ENCODE measurements around the gene TNP2. TPM values are rescaled to one million over a fixed set of nuclear protein-coding genes. Genes with fewer than 3 reads are reported as not detected.

The TNP2 gene
- total RNA-seq, 1 experiment from 2014 or later, result not detected

GRCh38 chr16:11245222-11245737 is 23.8 kb downstream of the TNP2 start:
- in situ Hi-C loops (cut with HindIII; ENCODE audit: low pct_unique_long_range_greater_than_20kb, low sequenced_read_pairs) (no loop called here), intact Hi-C loops (cut with micrococcal nuclease; ENCODE audit: unreplicated experiment) (no loop called here)
- Histone ChIP-seq H3K9me3 (ENCODE audit: control insufficient read depth, insufficient read depth, low read depth, low read length) (no peaks in the 10 kb centered on the region), H3K27ac (ENCODE audit: low read length) (no peak overlapping the region), H3K36me3 (ENCODE audit: control insufficient read depth, insufficient read depth, low read length) (no peaks in the 10 kb centered on the region), H3K4me3 (ENCODE audit: low read depth in 2 of 2, low read length in 2 of 2) (no peak overlapping the region), H3K4me1 (ENCODE audit: control insufficient read depth, insufficient read depth, low read length) (no peaks in the 10 kb centered on the region), H3K27me3 (ENCODE audit: control insufficient read depth, insufficient read depth, low read length) (no peaks in the 10 kb centered on the region)
- TF ChIP-seq POLR2AphosphoS5 (IDR thresholded peaks at IDR 0.05; ENCODE audit: low read depth, low read length) (no peak), TCF7L2 (IDR thresholded peaks at IDR 0.05; ENCODE audit: low read depth, low read length) (no peak), SIN3A (IDR thresholded peaks at IDR 0.05; ENCODE audit: borderline replicate concordance, insufficient read depth, low read depth, low read length) (no peak), REST (IDR thresholded peaks at IDR 0.05; ENCODE audit: insufficient read depth in 1 of 2, low read depth in 2 of 2, low read length in 1 of 2) (no peak)
- TF ChIP-seq, protein P1, sequence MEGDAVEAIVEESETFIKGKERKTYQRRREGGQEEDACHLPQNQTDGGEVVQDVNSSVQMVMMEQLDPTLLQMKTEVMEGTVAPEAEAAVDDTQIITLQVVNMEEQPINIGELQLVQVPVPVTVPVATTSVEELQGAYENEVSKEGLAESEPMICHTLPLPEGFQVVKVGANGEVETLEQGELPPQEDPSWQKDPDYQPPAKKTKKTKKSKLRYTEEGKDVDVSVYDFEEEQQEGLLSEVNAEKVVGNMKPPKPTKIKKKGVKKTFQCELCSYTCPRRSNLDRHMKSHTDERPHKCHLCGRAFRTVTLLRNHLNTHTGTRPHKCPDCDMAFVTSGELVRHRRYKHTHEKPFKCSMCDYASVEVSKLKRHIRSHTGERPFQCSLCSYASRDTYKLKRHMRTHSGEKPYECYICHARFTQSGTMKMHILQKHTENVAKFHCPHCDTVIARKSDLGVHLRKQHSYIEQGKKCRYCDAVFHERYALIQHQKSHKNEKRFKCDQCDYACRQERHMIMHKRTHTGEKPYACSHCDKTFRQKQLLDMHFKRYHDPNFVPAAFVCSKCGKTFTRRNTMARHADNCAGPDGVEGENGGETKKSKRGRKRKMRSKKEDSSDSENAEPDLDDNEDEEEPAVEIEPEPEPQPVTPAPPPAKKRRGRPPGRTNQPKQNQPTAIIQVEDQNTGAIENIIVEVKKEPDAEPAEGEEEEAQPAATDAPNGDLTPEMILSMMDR (IDR thresholded peaks at IDR 0.05), result no peak
- CTCF ChIA-PET, result no interaction called here
- DNase-seq (ENCODE audit: low read depth, low spot score) (no peak), ATAC-seq (no peak)
- no TSS peak for BruUV-seq (replicated peaks)
- POLR2A ChIA-PET, result interaction anchor here (0.6 kb wide), 1 partner anchor 10 kb away, joined by 3 read pairs; the partner anchor contains the start of gene SOCS1

GRCh38 chr16:11242658-11243057 is 26.5 kb downstream of the TNP2 start:
- CTCF ChIA-PET, result no interaction called here
- BruUV-seq (replicated peaks), result no TSS peak
- in situ Hi-C loops (cut with HindIII; ENCODE audit: low pct_unique_long_range_greater_than_20kb, low sequenced_read_pairs), result no loop called here

More at GRCh38 chr16:11242658-11243057, 26.5 kb downstream of the TNP2 start:
- Histone ChIP-seq H3K4me3 (ENCODE audit: low read depth in 2 of 2, low read length in 2 of 2) (no peak overlapping the region), H3K36me3 (ENCODE audit: control insufficient read depth, insufficient read depth, low read length) (no peaks in the 10 kb centered on the region), H3K4me1 (ENCODE audit: control insufficient read depth, insufficient read depth, low read length) (no peaks in the 10 kb centered on the region), H3K27me3 (ENCODE audit: control insufficient read depth, insufficient read depth, low read length) (no peaks in the 10 kb centered on the region), H3K27ac (ENCODE audit: low read length) (no peak overlapping the region), H3K9me3 (ENCODE audit: control insufficient read depth, insufficient read depth, low read depth, low read length) (no peaks in the 10 kb centered on the region)
- intact Hi-C loops (cut with micrococcal nuclease; ENCODE audit: unreplicated experiment), result no loop called here
- POLR2A ChIA-PET, result no interaction called here
- DNase-seq (ENCODE audit: low read depth, low spot score) (no peak), ATAC-seq (no peak)
- TF ChIP-seq, protein P1 (IDR thresholded peaks at IDR 0.05), result no peak
- TF ChIP-seq SIN3A (IDR thresholded peaks at IDR 0.05; ENCODE audit: borderline replicate concordance, insufficient read depth, low read depth, low read length) (no peak), TCF7L2 (IDR thresholded peaks at IDR 0.05; ENCODE audit: low read depth, low read length) (no peak), REST (IDR thresholded peaks at IDR 0.05; ENCODE audit: insufficient read depth in 1 of 2, low read depth in 2 of 2, low read length in 1 of 2) (no peak), POLR2AphosphoS5 (IDR thresholded peaks at IDR 0.05; ENCODE audit: low read depth, low read length) (no peak)

Data from Panc1 (cell line).